M059J (cell line): ENCODE data around the gene DNAJB4. TPM values are rescaled to one million over a fixed set of nuclear protein-coding genes. Genes with fewer than 3 reads are reported as not detected.
"Not testable (repeated sequence)": the region's sequence is repeated elsewhere in the genome, so short reads cannot be mapped to it uniquely, and the experiment has no call there.

ENCODE experiments used
- DNase-seq: peaks from one replicate; pipeline ENCODE4 v3.0.0-alpha.2; 2012; ENCODE audit warnings: low read depth
- total RNA-seq: library from RNA; depleted of rRNA; stranded (reverse); fragments of >200 nt; shearing (Covaris generic); gene quantifications from 2 replicates; pipeline ENCODE4 v1.2.3, GENCODE V29; 2014

The DNAJB4 gene
- total RNA-seq, 1 experiment from 2014 or later = 75.9 TPM

- DNase-seq = no peak
Measured at GRCh38 chr1:77990629-77991204, 14.0 kb upstream of the DNAJB4 start.

DNA sequence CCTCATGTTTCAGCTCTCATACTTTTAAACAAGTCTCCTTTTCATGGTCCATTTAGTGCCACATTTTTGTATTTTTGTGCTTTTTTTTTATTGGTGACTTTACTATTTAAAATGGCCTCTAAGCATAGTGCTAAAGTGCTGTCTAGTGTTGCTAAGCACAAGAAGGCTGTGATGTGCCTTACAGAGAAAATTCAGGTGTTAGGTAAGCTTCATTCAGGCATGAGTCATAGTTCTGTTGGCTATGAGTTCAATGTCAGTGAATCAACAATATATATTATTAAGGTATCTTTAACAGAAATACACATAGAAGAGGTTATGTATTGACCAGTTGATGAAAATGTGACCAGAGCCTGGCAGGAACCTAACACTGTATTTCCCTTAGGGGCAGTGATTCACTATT lies 13.1 kb upstream of the DNAJB4 start:
- peak; percentile 26 for DNase-seq

DNA sequence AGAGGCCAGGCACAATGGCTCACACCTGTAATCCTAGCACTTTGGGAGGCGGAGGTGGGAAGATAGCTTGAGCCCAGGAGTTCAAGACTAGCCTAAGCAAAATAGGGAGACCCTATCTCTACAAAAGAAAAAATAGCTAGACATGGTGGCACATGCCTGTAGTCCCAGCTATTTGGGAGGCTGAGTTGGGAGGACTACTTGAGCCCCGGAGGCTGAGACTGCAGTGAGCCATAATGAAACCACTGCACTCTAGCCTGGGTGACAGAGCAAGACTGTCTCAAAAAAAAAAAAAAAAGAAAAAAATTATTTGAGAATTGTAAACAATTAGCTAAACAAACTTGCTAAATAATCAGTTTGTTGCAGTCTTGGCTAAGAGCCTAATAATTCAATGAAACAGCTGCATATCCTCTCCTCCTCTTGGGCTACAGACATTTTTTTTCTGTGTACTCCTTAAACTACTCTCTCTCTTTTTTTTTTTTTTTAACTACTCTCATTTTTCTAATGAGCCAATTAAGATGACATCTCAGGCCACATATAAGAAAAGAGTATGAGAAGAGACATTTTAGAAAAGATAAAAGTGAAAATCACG lies 10.5 kb upstream of the DNAJB4 start:
- DNase-seq = no peak

DNA sequence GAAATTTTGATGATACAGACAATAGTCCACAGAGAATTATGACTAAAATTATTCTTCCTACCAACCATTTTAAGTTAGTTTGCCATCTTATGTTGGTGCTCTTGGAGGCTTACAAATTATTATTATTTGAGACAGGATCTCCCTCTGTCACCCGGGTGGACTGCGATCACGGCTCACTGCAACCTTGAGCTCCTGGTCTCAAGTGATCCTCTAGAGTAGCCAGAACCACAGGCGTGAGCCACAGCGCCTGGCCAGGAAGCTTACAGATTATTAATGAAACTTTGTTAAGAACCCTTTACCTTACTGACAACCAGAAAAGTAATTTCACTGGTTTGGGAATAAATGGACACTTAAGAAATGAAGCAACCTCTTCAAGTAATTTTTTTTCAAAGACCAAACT lies 8.0 kb upstream of the DNAJB4 start:
- no peak for DNase-seq

DNA sequence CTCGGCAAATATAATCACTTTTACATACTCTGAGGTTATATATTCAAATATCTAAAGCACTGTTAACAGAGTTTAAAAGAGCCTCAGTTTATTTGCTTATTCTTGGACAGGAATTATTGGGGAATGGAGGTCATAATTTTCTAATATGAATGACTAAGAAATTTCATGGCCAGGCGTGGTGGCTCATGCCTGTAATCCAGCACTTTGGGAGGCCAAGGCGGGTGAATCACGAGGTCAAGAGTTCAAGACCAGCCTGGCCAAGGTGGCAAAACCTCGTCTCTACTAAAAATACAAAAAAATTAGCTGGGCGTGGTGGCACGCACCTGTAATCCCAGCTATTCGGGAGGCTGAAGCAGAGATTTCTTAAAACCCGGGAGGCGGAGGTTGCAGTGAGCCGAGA lies 4.2 kb upstream of the DNAJB4 start:
- not testable (repeated sequence) for DNase-seq

GRCh38 chr1:78003070-78003746 lies 1.5 kb upstream of the DNAJB4 start:
- no peak for DNase-seq

- peak; percentile 82 for DNase-seq
Measured at GRCh38 chr1:78003882-78004718, 639 bp upstream of the DNAJB4 start.

DNA sequence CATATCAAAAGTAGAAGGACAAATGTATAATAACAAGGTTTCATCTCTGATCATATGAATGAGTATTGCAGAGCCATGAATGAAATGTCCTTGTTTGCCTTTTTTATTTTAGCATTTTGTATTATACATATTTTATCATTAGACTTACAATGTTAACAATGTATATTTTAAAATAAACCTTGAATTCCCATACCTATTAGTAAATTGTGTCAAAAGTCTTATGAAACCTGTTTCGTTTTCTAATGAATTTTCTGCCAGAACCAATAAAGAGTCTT lies 646 bp downstream of the DNAJB4 start:
- DNase-seq = no peak

DNA sequence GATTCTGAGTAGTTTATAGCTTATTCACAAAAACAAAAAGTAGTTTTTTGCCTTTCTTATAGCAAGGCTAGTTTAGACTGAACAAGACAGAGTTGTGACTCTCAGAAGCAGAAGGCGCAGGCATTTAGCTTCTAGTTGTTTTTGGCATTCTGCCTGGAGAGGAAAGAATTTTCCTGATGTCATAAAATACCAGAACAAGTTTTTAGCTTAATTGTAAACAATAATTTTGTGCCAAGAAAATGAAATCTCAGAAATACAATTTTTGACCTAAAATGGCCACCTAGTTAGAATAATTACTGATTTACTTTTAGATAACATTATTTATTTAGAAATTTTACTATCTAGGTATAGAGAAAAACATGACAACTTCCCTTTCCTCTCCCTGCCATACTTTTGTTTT lies 1.0 kb downstream of the DNAJB4 start:
- peak; percentile 92 for DNase-seq

DNA sequence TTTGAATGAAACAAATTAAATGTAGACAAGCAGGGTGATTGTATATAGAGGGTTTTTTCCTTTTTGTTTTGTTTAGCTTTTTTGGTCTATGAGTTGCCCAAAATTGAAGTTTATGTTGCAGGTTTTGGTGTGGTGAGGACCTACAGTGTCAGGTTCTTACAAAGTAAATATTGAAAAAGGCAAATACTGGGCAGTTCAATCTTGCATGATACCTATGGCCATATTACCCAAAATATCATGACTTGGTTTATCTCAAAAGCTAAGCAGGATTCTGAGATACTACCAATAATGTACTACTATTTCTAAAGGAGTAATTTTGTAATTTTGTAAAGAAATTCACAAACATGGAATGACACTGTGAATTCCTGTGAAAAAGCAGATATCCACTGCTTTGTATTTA lies 1.8 kb downstream of the DNAJB4 start:
- DNase-seq = no peak

GRCh38 chr1:78007677-78008341 lies 3.1 kb downstream of the DNAJB4 start:
- DNase-seq = peak; percentile 24

GRCh38 chr1:78009276-78009675 lies 4.5 kb downstream of the DNAJB4 start:
- DNase-seq = no peak

DNA sequence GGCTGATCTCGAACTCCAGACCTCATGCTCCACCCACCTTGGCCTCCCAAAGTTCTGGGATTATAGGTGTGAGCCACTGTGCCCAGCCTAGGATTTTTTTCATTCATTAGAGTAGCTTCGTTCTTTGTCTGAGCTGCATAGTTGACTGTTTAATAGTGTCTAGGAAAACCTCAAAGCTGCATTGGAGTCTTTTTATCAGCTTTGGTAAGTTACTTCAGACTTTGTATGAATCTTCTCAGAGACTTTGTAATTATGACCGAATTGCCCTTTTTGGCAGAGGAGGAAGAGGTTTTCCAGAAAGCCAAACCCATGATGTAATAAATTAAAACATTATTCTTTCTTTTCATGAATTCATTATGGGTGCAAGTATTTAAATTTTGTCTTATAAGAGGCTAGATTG lies 5.1 kb downstream of the DNAJB4 start:
- DNase-seq = peak; percentile 75

DNA sequence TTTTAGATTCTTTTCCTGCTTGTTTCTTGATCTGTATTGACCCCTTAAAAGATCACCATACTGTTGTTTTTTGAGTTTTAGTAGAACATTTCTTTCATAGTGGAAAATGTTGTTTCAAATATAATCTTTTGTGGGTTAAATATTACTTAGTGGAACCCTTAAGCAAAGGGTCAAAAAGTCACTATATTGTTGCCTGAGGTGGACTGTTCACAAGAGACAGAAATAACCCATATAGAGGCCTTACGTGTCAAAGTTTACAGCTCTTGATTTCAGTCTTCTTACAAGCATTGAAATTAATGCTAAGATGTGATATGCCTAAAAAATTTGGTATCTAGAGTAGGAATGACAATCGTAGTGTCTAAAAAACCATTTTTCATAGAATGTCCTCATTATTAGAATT lies 6.3 kb downstream of the DNAJB4 start:
- no peak for DNase-seq

- no peak for DNase-seq
Measured at GRCh38 chr1:78015148-78015547, 10.4 kb downstream of the DNAJB4 start.

- DNase-seq = peak; percentile 59
Measured at GRCh38 chr1:78019024-78019423, 14.3 kb downstream of the DNAJB4 start.

DNA sequence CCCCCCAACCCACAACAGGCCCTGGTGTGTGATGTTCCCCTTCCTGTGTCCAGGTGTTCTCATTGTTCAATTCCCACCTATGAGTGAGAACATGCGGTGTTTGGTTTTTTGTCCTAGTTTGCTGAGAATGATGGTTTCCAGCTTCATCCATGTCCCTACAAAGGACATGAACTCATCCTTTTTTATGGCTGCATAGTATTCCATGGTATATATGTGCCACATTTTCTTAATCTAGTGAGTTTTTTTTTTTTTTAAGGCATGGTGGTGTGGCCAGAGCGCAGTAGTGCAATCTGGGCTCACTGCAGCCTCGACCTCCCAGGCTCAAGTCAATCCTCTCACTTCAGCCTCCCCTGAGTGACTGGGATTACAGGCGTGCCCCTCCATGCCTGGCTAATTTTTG lies 16.4 kb downstream of the DNAJB4 start:
- DNase-seq = not testable (repeated sequence)

- no peak for DNase-seq
Measured at GRCh38 chr1:78029793-78030192, 25.1 kb downstream of the DNAJB4 start.

DNA sequence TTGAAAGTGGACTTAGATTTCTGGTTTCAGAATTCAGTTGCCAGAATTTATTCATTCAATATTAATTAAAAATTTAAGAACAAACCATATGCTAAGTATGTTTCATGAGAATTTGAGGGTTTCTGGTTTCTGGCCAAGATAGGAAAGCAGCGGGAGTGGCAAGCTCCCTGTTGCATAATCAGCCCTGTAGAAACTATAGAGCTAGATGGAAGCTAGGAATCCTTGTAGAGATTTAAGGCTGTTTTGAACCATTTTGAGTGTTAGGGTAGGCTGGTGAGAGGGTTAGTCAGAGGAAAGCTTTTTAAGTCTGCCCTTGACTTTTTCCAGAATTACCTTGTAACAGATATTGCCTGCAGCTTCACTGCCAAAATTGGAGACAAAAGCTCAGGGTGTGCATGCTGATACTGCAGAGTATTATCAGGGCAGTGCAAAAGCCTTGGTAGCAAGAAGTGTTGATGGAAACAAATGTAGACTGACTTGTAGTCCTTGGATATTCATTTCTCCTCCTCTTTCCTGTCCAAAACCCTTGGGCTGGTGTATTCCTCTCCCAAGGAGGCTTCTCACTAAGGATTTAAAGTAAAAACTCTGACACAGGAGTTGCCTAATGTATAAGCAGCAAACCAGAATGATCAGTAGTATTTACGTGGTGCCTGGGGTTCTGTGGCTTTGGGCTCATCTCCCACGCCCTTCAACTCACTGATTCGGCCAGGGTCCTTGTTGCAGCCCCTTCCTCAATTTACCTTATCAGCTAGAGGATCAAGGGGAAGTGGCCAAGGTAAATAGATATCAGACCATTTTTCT lies 28.5 kb downstream of the DNAJB4 start:
- DNase-seq = no peak

DNA sequence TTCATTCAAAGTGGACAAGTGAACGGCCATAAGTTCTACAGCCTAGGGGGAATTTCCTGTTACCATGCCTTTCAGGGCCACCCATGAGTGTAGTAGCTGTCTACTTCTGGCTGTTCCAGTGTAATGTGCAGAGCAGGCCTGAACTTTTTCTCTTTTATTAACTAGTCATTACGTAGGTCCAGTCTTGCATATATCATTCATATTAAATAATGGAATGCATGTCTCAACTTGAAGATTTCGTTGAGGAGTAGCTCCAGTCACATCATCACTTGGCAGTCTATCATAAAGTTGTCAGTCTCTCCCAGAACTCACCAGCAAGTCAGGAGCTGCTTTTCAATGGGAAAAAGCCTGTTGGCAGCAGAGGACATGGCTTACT lies 29.0 kb downstream of the DNAJB4 start:
- no peak for DNase-seq

DNA sequence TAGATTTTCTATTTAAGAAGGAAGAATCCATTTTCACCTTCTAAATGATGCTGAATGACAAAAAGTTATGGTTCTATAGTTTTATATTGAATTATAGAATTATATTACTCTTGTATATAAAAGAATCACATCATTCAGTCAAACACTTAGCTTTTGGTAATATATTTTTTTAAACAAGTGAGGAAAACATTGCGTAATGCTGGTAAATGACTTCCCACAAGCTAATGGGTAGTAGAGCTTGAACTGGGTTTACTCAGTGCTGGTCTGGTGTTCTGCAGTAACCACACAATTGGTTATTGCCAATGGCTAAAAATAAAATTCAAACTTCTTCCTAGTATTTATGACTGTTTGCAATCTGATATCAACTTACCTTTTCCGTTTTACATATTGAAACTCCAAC lies 30.4 kb downstream of the DNAJB4 start:
- peak; percentile 21 for DNase-seq

GRCh38 chr1:78036450-78036849 lies 31.7 kb downstream of the DNAJB4 start:
- no peak for DNase-seq
